ENCODE data around the gene CAMK1G. TPM values are rescaled to one million over a fixed set of nuclear protein-coding genes. Genes with fewer than 3 reads are reported as not detected.

The CAMK1G gene
- total RNA-seq, 2 donors from 2014 or later: 0.55 to 2.1 TPM

- WGBS, 2 experiments (ENCODE audit: insufficient coverage in 1 of 2, insufficient read length in 1 of 2): 88 to 100% methylated on average over 1 of the region's 1 CpG
- H3K36me3 ChIP-seq (ENCODE audit: control insufficient read depth, insufficient read depth, low read length): no peaks in the 10 kb centered on the region
- H3K9ac ChIP-seq (ENCODE audit: extremely low read depth, low read length, poor library complexity, severe bottlenecking): no peak overlapping the region
- no peaks in the 10 kb centered on the region for H3K9me3 ChIP-seq (ENCODE audit: control insufficient read depth, low read length)
- no peak for TF ChIP-seq CTCF (conservative IDR thresholded peaks at IDR 0.05)
- Mint-ChIP-seq H3K4me3 (no peak overlapping the region), H3K4me1 (peaks cover 15% of the 10 kb centered on the region), H3K27ac (no peak overlapping the region), H3K9me3 (no peaks in the 10 kb centered on the region), H3K27me3 (ENCODE audit: insufficient read depth) (peaks cover 20% of the 10 kb centered on the region), H3K36me3 (ENCODE audit: low read depth) (no peaks in the 10 kb centered on the region)
- no peak for DNase-seq
- H3K27me3 ChIP-seq (ENCODE audit: control insufficient read depth, insufficient read depth, low read length, poor library complexity, severe bottlenecking): no peaks in the 10 kb centered on the region
- no peak overlapping the region for H3K27ac ChIP-seq (ENCODE audit: low read depth, low read length)
- no peak overlapping the region for H3K4me3 ChIP-seq (ENCODE audit: low read length)
- H3K4me1 ChIP-seq (ENCODE audit: control insufficient read depth, insufficient read depth, low read length): peaks cover 6% of the 10 kb centered on the region
Observed at GRCh38 chr1:209537336-209538114, 46.0 kb upstream of the CAMK1G start.

GRCh38 chr1:209539576-209539975 lies 43.9 kb upstream of the CAMK1G start:
- DNase-seq: no peak
- Mint-ChIP-seq H3K36me3 (ENCODE audit: low read depth) (no peaks in the 10 kb centered on the region), H3K4me1 (peaks cover 15% of the 10 kb centered on the region), H3K27ac (no peak overlapping the region), H3K27me3 (ENCODE audit: insufficient read depth) (peaks cover 19% of the 10 kb centered on the region), H3K9me3 (no peaks in the 10 kb centered on the region), H3K4me3 (no peak overlapping the region)
- no peak overlapping the region for H3K9ac ChIP-seq (ENCODE audit: extremely low read depth, low read length, poor library complexity, severe bottlenecking)
- no peak overlapping the region for H3K4me3 ChIP-seq (ENCODE audit: low read length)
- no peak for TF ChIP-seq CTCF (conservative IDR thresholded peaks at IDR 0.05)
- H3K9me3 ChIP-seq (ENCODE audit: control insufficient read depth, low read length): no peaks in the 10 kb centered on the region
- no peak overlapping the region for H3K27ac ChIP-seq (ENCODE audit: low read depth, low read length)
- no peaks in the 10 kb centered on the region for H3K27me3 ChIP-seq (ENCODE audit: control insufficient read depth, insufficient read depth, low read length, poor library complexity, severe bottlenecking)
- peaks cover 6% of the 10 kb centered on the region for H3K4me1 ChIP-seq (ENCODE audit: control insufficient read depth, insufficient read depth, low read length)
- no peaks in the 10 kb centered on the region for H3K36me3 ChIP-seq (ENCODE audit: control insufficient read depth, insufficient read depth, low read length)

GRCh38 chr1:209542585-209542984 lies 40.9 kb upstream of the CAMK1G start:
- H3K27me3 ChIP-seq (ENCODE audit: control insufficient read depth, insufficient read depth, low read length, poor library complexity, severe bottlenecking): no peaks in the 10 kb centered on the region
- no peaks in the 10 kb centered on the region for H3K9me3 ChIP-seq (ENCODE audit: control insufficient read depth, low read length)
- H3K4me3 ChIP-seq (ENCODE audit: low read length): no peak overlapping the region
- no peaks in the 10 kb centered on the region for H3K4me1 ChIP-seq (ENCODE audit: control insufficient read depth, insufficient read depth, low read length)
- H3K27ac Mint-ChIP-seq: no peak overlapping the region
- H3K27me3 Mint-ChIP-seq (ENCODE audit: insufficient read depth): peaks cover 18% of the 10 kb centered on the region
- no peaks in the 10 kb centered on the region for H3K36me3 Mint-ChIP-seq (ENCODE audit: low read depth)
- no peaks in the 10 kb centered on the region for H3K9me3 Mint-ChIP-seq
- no peak overlapping the region for H3K4me3 Mint-ChIP-seq
- TF ChIP-seq CTCF (conservative IDR thresholded peaks at IDR 0.05): no peak
- peaks cover 17% of the 10 kb centered on the region for H3K4me1 Mint-ChIP-seq
- no peak overlapping the region for H3K27ac ChIP-seq (ENCODE audit: low read depth, low read length)
- H3K9ac ChIP-seq (ENCODE audit: extremely low read depth, low read length, poor library complexity, severe bottlenecking): no peak overlapping the region
- H3K36me3 ChIP-seq (ENCODE audit: control insufficient read depth, insufficient read depth, low read length): no peaks in the 10 kb centered on the region
- DNase-seq: no peak
